ENCODE data around the gene XDH. TPM values are rescaled to one million over a fixed set of nuclear protein-coding genes. Genes with fewer than 3 reads are reported as not detected.

XDH gene
- total and polyA plus RNA-seq, 3 donors from 2014 or later = 0.21 to 1.5 (median 0.43) TPM

GRCh38 chr2:31334311-31335026 lies 80.1 kb downstream of the XDH start:
- Histone ChIP-seq H3K36me3 (ENCODE audit: low read depth, missing control alignments) (no peaks in the 10 kb centered on the region), H3K9me3 (no peaks in the 10 kb centered on the region), H3K4me1 (no peaks in the 10 kb centered on the region), H3K27me3 (no peaks in the 10 kb centered on the region), H3K4me3 (no peak overlapping the region), H3K27ac (no peak overlapping the region)
- intact Hi-C loops (cut with DNase I; ENCODE audit: low total_unique reads) = loop anchor here (10.0 kb wide), 1 partner anchor 620 kb away; no protein-coding TSS in a partner anchor
- WGBS, 2 donors = 75 to 76% methylated on average over 5 of the region's 5 CpGs
- TF ChIP-seq POLR2A (IDR thresholded peaks at IDR 0.05) = no peak
- TF ChIP-seq, protein P1, sequence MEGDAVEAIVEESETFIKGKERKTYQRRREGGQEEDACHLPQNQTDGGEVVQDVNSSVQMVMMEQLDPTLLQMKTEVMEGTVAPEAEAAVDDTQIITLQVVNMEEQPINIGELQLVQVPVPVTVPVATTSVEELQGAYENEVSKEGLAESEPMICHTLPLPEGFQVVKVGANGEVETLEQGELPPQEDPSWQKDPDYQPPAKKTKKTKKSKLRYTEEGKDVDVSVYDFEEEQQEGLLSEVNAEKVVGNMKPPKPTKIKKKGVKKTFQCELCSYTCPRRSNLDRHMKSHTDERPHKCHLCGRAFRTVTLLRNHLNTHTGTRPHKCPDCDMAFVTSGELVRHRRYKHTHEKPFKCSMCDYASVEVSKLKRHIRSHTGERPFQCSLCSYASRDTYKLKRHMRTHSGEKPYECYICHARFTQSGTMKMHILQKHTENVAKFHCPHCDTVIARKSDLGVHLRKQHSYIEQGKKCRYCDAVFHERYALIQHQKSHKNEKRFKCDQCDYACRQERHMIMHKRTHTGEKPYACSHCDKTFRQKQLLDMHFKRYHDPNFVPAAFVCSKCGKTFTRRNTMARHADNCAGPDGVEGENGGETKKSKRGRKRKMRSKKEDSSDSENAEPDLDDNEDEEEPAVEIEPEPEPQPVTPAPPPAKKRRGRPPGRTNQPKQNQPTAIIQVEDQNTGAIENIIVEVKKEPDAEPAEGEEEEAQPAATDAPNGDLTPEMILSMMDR (IDR thresholded peaks at IDR 0.05) = no peak
- DNase-seq = no peak

DNA sequence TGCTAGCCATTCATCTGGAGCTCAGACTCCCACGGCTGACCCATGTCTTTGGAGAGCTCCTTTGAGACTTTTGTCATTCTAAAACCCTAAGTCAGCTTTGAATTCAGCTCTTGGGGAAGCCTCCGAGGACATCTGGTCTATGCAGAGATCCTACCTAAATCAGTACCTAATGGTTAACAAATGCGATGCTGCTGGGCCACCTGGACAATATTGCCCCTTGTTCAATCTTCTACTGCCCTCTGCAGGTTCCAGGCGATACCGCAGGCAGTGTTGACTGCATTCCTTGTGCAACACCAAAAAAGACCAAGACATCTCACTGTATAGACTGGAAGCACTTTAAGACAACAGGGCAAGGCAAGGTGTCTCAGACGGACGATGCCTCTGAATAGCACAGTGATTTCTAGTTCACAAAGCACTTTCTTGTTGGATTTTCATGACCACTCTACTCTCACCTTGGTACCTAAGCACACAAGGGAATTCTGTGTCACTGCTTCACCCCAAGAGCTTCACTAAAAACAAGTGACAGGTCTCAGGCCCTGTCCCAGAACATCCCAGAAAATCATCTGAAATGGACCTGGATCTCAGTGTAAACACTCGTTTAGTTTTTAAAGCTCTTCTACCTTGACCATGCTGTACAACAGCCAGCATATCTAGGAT lies 80.9 kb downstream of the XDH start:
- 27 to 29% methylated on average over 8 of the region's 8 CpGs for WGBS, 2 donors

DNA sequence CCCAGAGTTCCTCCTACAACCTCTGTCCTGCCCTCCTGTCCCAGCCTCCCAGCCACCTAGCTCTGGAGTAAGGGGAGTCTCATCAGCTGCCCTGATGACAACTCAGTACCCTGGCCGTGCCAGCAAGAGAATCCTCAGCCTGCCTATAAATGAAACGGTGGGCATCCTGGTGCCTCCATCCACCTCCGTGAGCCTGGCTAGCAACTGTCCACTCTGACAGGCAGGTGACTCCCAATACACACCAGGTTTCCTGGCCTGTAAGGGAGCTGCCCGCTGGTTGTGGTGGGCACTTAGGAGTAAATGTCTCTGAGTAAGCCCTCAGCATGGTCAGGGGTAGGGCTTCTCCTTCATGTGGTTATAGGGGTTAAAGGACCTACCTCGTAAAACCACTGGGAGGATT lies 81.5 kb downstream of the XDH start:
- no peak for DNase-seq
- no peaks in the 10 kb centered on the region for H3K27me3 ChIP-seq
- no peaks in the 10 kb centered on the region for H3K4me1 ChIP-seq
- no peaks in the 10 kb centered on the region for H3K36me3 ChIP-seq (ENCODE audit: low read depth, missing control alignments)
- no peaks in the 10 kb centered on the region for H3K9me3 ChIP-seq
- intact Hi-C loops (cut with DNase I; ENCODE audit: low total_unique reads) = loop anchor here (10.0 kb wide), 1 partner anchor 618 kb away; no protein-coding TSS in a partner anchor
- H3K4me3 ChIP-seq = no peak overlapping the region
- no peak for TF ChIP-seq POLR2A (IDR thresholded peaks at IDR 0.05)
- TF ChIP-seq, protein P1 (IDR thresholded peaks at IDR 0.05) = no peak
- no peak overlapping the region for H3K27ac ChIP-seq
- WGBS, 2 donors = 66 to 78% methylated on average over 2 to 5 of the region's 5 CpGs

More for the DNA sequence above, 80.9 kb downstream of the XDH start:
- intact Hi-C loops (cut with DNase I; ENCODE audit: low total_unique reads) = loop anchor here (10.0 kb wide), 1 partner anchor 619 kb away; no protein-coding TSS in a partner anchor
- H3K9me3 ChIP-seq = no peaks in the 10 kb centered on the region
- H3K4me1 ChIP-seq = no peaks in the 10 kb centered on the region
- TF ChIP-seq, protein P1 (IDR thresholded peaks at IDR 0.05) = peak; percentile 56 to 81 (median 69)
- no peak for TF ChIP-seq POLR2A (IDR thresholded peaks at IDR 0.05)
- no peak overlapping the region for H3K4me3 ChIP-seq
- H3K27ac ChIP-seq = no peak overlapping the region
- no peaks in the 10 kb centered on the region for H3K36me3 ChIP-seq (ENCODE audit: low read depth, missing control alignments)
- DNase-seq = peak; percentile 86
- no peaks in the 10 kb centered on the region for H3K27me3 ChIP-seq

DNA sequence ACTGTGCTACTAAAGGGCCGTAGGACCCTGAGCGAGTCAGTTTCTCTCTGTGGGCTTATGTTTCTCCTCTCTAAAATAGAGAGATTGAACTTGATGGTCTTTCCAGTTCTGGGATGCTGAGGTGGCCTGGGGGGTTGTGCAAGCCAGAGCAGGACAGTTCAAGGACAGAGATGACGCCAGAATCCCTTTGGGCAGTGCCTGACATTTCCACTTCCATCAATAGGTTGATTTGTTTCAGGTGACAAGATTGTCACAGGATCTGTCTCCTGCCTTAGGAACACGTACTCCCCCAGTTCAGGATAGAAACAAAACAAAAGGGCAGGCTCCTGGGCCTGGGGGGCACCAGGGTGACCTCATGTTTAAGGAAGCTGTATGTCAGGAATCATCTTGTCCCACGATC lies 82.0 kb downstream of the XDH start:
- H3K36me3 ChIP-seq (ENCODE audit: low read depth, missing control alignments) = no peaks in the 10 kb centered on the region
- H3K9me3 ChIP-seq = no peaks in the 10 kb centered on the region
- intact Hi-C loops (cut with DNase I; ENCODE audit: low total_unique reads) = loop anchor here (10.0 kb wide), 1 partner anchor 618 kb away; no protein-coding TSS in a partner anchor
- H3K27me3 ChIP-seq = no peaks in the 10 kb centered on the region
- 61 to 73% methylated on average over 5 of the region's 5 CpGs for WGBS, 2 donors
- no peak overlapping the region for H3K4me3 ChIP-seq
- no peak for DNase-seq
- no peak for TF ChIP-seq POLR2A (IDR thresholded peaks at IDR 0.05)
- TF ChIP-seq, protein P1 (IDR thresholded peaks at IDR 0.05) = no peak
- no peaks in the 10 kb centered on the region for H3K4me1 ChIP-seq
- no peak overlapping the region for H3K27ac ChIP-seq
